Measurements from ENCODE around the gene KCNQ4. TPM values are rescaled to one million over a fixed set of nuclear protein-coding genes. Genes with fewer than 3 reads are reported as not detected.

Gene KCNQ4
- total and polyA plus RNA-seq, 10 of the 15 experiments (the other 5 are each of a cell fraction or from before 2014, with no cell fraction given): 0.04 to 0.18 (median 0.08) TPM; not detected in 2

GRCh38 chr1:40829631-40830245 lies 46.2 kb downstream of the KCNQ4 start:
- no peaks in the 10 kb centered on the region for H3K79me2 ChIP-seq (ENCODE audit: control insufficient read depth, insufficient read depth, low read length)
- in situ Hi-C loops (cut with MboI): no loop called here
- FAIRE-seq: no peak
- no peak overlapping the region for H3K9ac ChIP-seq (ENCODE audit: control insufficient read depth, insufficient read depth, low read length)
- H3K27me3 ChIP-seq (replicated peaks in 1 of 2; ENCODE audit: control insufficient read depth in 2 of 2, insufficient read depth in 2 of 2, low read length in 1 of 2): no peaks in the 10 kb centered on the region
- H3K4me1 ChIP-seq (ENCODE audit: control insufficient read depth, insufficient read depth, low read length): peaks cover 13% of the 10 kb centered on the region
- H3K4me2 ChIP-seq (ENCODE audit: control insufficient read depth, insufficient read depth): no peak overlapping the region
- POLR2A ChIA-PET: no interaction called here
- no peak for DNase-seq (ENCODE audit: low read depth, low spot score)
- 48% methylated on average over 14 of the region's 14 CpGs for WGBS (ENCODE audit: insufficient coverage, insufficient replicate concordance, low lambda C conversion rate, missing lambda C conversion rate)
- no peaks in the 10 kb centered on the region for H4K20me1 ChIP-seq (ENCODE audit: control insufficient read depth, insufficient read depth)
- intact Hi-C loops (cut with micrococcal nuclease; ENCODE audit: unreplicated experiment): no loop called here
- CTCF ChIA-PET: no interaction called here
- no peaks in the 10 kb centered on the region for H3K36me3 ChIP-seq (ENCODE audit: control insufficient read depth in 2 of 2, insufficient read depth in 2 of 2, low read length in 1 of 2)
- no TSS peak for BruUV-seq (replicated peaks)
- SMC1A ChIA-PET (ENCODE audit: uncharacterized antibody, unreplicated experiment): no interaction called here
- H3K4me3 ChIP-seq: no peak overlapping the region
- H2AFZ ChIP-seq (ENCODE audit: control insufficient read depth, low read depth, low read length): no peak overlapping the region
- RAD21 ChIA-PET (ENCODE audit: unreplicated experiment): no interaction called here
- ATAC-seq: no peak
- no peaks in the 10 kb centered on the region for H3K9me3 ChIP-seq (replicated peaks; ENCODE audit: control insufficient read depth, insufficient read depth, low read length)
- no peak overlapping the region for H3K27ac ChIP-seq (ENCODE audit: control insufficient read depth, insufficient read depth)
- no peak for TF ChIP-seq BCL11A (IDR thresholded peaks at IDR 0.05; ENCODE audit: low read depth, low read length)
- no peak for TF ChIP-seq STAT3 (IDR thresholded peaks at IDR 0.05; ENCODE audit: low read depth, low read length)
- no peak for TF ChIP-seq ATF7 (IDR thresholded peaks at IDR 0.05; ENCODE audit: low read depth)
- TF ChIP-seq PKNOX1 (IDR thresholded peaks at IDR 0.05): no peak
- no peak for TF ChIP-seq SUZ12 (IDR thresholded peaks at IDR 0.05; ENCODE audit: unreplicated experiment)
- TF ChIP-seq TCF7 (IDR thresholded peaks at IDR 0.05; ENCODE audit: borderline replicate concordance): no peak
- no peak for TF ChIP-seq IRF3 (IDR thresholded peaks at IDR 0.05)
- TF ChIP-seq POU2F2 (IDR thresholded peaks at IDR 0.05; ENCODE audit: borderline replicate concordance, low read depth, low read length): no peak
- no peak for TF ChIP-seq MYC (IDR thresholded peaks at IDR 0.05; ENCODE audit: insufficient read depth, insufficient read length, insufficient replicate concordance, low read length, severe bottlenecking)
- TF ChIP-seq PAX5 (IDR thresholded peaks at IDR 0.05; ENCODE audit: borderline replicate concordance, low read depth, low read length): no peak
- no peak for TF ChIP-seq ETV6 (conservative IDR thresholded peaks at IDR 0.05 in 1 of 2, IDR thresholded peaks at IDR 0.05 in 1 of 2; ENCODE audit: borderline replicate concordance in 1 of 2, low read depth in 1 of 2)
- TF ChIP-seq USF2 (IDR thresholded peaks at IDR 0.05; ENCODE audit: borderline replicate concordance, low read depth, low read length): no peak
- TF ChIP-seq NFYB (IDR thresholded peaks at IDR 0.05; ENCODE audit: insufficient read depth, low read depth, low read length): no peak
- no peak for TF ChIP-seq USF1 (IDR thresholded peaks at IDR 0.05; ENCODE audit: borderline replicate concordance, extremely low read length, insufficient read depth, low read depth, low read length)
- no peak for TF ChIP-seq ZNF687 (IDR thresholded peaks at IDR 0.05)
- TF ChIP-seq SMAD5 (IDR thresholded peaks at IDR 0.05; ENCODE audit: low read depth): no peak

All from GM12878 (cell line).